GM21529 (cell line): ENCODE measurements around the gene PIK3C2B.
A peak's percentile ranks its signal among the peaks of the same experiment; 100 is the strongest.

Experiments
- ATAC-seq: cut with Tn5 transposase; IDR thresholded peaks from one replicate; pipeline ENCODE4 v1.9.1; 2021; ENCODE audit not compliant: unreplicated experiment

PIK3C2B gene

GRCh38 chr1:204480515-204480914 is 14.1 kb downstream of the PIK3C2B start:
- peak; percentile 64 for ATAC-seq

- no peak for ATAC-seq
These were observed 15.0 kb downstream of the PIK3C2B start for GRCh38 chr1:204479387-204480136.

- no peak for ATAC-seq
These were observed 15.7 kb downstream of the PIK3C2B start for GRCh38 chr1:204478921-204479320.

GRCh38 chr1:204478172-204478899 is 16.3 kb downstream of the PIK3C2B start:
- no peak for ATAC-seq

- no peak for ATAC-seq
These were observed 17.4 kb downstream of the PIK3C2B start for GRCh38 chr1:204477036-204477740.

- no peak for ATAC-seq
These were observed 18.0 kb downstream of the PIK3C2B start for GRCh38 chr1:204476563-204476962.

- no peak for ATAC-seq
These were observed 18.8 kb downstream of the PIK3C2B start for GRCh38 chr1:204475656-204476432.

GRCh38 chr1:204473400-204473965 is 21.1 kb downstream of the PIK3C2B start:
- no peak for ATAC-seq

GRCh38 chr1:204472660-204473059 is 21.9 kb downstream of the PIK3C2B start:
- ATAC-seq = no peak

GRCh38 chr1:204471687-204472086 is 22.9 kb downstream of the PIK3C2B start:
- no peak for ATAC-seq

- no peak for ATAC-seq
These were observed 25.3 kb downstream of the PIK3C2B start for GRCh38 chr1:204469304-204469703.

GRCh38 chr1:204468766-204469302 is 25.8 kb downstream of the PIK3C2B start:
- no peak for ATAC-seq

GRCh38 chr1:204468206-204468605 is 26.4 kb downstream of the PIK3C2B start:
- no peak for ATAC-seq

- no peak for ATAC-seq
These were observed 27.9 kb downstream of the PIK3C2B start for GRCh38 chr1:204466416-204467405.

GRCh38 chr1:204465546-204466415 is 28.8 kb downstream of the PIK3C2B start:
- ATAC-seq = peak; percentile 76

GRCh38 chr1:204464701-204465100 is 29.9 kb downstream of the PIK3C2B start:
- no peak for ATAC-seq

- ATAC-seq = no peak
These were observed 30.4 kb downstream of the PIK3C2B start for GRCh38 chr1:204464187-204464631.
